Activated CD4-positive, CD25-positive, alpha-beta regulatory T cell treated with anti-CD3 and anti-CD28 coated beads, Interleukin-2, amount 50 U/mL, for 72 hours (primary cell): ENCODE data around the gene DNPH1.

ENCODE experiments used
- DNase-seq: peaks from one replicate; pipeline ENCODE4 v3.0.0; 2021

DNPH1 gene

DNA sequence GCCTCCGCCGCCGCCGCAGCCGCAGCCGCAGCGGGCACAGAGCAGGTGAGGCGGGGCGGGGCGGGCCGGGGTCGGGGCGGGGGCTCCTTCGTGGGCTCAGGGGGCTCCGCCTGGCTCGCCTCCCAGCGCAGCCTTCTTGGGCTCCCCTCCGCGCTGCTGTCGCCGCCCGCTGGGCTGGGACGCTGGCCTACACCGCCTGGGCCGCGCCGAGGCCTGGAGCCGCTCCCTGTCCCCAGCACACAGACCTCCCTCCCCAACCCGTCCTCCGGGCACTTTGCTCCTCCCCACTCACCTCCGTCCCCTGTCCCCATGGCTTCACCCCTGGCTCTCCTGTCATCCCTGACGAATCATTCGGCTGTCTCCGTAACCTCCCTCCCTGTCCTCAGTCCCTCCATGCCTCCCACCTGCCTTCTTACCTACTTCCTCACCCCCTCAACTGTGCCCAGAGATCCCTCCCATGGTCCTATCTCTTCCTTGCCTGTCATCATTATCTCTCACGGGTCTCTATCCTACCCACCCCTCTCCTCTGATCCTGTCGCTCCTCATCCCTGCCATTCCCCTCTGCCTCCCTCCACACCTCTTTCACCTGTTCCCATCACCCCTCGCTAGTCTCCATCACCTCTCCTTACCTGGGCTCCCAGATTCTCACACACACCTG is 14.5 kb upstream of the DNPH1 start:
- no peak for DNase-seq

DNA sequence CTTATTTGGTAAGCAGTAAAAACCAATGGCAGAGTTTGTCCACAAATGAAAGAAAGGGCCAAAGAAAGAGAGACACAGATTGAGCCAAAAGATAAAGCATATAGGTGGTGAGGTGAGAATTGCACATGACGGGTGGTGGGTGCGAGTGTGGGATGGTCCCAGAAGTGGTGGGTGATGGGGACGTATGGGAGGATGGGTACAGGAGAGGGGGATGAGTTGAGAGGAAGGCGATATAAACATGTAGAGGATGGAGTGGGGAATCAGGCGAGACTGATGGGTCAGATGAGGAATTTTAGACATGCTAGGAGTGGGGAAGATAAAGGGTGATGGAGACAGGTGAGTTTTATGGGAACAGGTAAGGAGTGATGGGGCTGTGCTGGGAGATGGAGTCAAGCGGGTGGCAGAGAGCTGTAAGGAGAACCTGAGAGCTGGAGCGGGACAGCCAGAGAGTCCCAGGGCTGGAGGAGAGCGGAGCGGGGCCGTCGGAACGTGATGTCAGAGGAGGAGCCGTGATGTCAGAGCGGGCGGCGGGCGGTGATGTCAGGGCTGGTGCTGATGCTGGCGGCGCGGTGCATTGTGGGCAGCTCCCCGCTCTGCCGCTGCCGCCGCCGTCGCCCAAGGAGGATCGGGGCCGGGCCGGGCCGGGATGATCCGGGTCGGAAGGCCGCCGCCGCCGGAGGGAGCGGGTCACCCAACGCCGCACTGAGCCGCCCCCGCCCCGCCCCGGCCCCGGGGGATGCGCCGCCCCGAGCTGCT is 13.8 kb upstream of the DNPH1 start, which contains the start of gene TTBK1:
Gene TTBK1, plus strand, starts transcription at position 574 of the 756 bp plus-strand sequence. CDS start 3,180 bp downstream, outside the sequence.
- no peak for DNase-seq

DNA sequence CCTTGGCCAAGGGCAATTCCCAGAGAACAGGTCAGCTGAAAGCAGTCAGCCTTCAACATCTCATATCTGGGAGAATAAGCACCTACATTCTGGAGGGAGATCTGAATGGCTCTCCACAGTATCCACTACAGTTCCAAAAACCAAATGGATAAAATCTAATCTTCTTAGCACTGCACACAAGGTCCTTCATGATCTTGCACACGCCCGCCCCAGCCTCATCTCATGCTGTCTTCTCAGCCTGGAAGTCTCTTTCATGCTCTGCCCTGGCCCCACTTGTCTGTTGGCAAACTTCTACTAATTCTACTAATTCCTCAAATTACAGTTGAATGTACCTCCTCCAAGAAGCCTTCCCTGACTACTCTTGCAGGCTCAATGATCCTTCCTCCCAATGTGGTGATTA is 12.2 kb upstream of the DNPH1 start:
- DNase-seq: no peak

DNA sequence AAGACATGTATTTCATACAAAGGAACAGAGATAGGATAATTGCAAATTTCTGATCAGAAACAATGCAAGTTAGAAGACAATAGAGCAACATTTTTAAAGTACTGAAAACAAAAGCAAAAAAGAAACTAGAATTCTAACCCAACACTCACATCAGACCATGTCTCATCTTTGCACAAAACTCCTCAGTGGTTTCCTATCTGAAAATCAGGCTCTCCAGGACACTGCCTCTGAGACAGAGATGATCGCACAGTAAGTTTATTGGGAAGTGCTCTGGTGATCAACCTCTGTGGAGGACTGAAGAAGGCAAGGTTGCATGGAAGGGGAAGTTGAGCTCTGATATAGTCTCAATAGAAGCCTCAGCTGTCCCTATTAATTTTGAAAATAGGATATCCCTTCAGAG is 11.7 kb upstream of the DNPH1 start:
- no peak for DNase-seq

DNA sequence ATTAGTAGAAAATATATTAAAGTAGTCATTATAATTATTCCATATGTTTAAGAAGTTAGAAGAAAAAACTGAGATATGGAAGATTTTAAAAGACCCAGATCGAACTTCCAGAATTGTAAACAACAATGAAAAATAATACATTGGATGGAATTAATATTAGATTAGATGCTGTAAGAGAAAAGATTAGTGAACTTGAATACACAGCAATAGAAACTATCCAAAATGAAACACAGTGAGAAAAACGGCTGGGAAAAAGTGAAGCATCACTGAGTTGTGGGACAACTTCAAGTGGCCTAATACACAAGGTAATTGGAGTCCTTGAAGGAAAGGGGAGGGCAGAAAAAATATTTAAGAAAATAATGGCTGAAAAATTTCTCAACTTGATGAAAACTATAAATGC is 9.8 kb upstream of the DNPH1 start:
- no peak for DNase-seq

DNA sequence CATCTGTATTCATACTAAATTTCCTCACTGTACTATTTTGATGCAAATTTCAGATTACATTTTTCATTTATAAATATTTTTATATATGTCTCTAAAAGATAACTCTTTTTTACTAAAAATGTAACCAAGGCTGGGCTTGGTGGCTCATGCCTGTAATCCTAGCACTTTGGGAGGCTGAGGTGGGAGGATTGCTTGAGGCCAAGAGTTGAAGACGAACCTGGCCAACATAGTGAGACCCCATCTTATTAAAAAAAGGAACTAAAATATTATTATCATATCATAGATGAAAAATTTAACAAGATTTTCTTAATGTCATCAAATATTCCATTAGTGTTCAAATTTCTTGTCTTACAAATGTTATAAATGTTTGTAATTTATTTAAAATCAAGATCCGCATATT is 6.6 kb upstream of the DNPH1 start:
- no peak for DNase-seq

DNA sequence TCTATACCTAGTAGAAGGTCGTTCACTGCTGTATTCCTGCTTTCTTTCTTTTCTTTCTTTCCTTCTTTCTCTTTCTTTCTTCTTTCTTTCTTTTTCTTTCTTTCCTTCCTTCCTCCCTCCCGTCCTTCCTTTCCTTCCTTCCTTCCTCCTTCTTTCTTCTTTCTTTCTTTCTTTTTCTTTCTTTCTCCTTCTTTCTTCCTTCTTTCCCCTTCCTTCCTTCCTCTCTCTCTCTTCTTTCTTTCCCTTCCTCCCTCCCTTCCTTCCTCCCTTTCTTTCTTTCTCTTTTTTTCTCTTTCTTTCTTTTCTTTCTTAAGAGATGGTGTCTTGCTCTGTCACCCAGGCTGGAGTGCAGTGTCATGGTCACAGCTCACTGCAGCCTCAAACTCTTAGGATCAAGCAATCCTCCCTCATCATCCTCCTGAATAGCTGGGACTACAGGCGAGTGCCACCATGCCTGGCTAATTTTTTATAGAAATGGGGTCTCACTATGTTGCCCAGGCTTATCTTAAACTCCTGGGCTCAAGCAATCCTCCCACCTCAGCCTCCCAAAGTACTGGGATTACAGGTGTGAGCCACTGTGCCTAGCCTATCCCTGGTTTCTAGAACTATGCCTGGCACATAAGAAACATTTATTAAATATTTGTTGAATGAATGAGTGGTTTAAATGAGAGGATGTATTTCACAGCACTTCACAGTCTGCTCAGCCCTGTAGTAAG is 2.6 kb upstream of the DNPH1 start:
- no peak for DNase-seq

DNA sequence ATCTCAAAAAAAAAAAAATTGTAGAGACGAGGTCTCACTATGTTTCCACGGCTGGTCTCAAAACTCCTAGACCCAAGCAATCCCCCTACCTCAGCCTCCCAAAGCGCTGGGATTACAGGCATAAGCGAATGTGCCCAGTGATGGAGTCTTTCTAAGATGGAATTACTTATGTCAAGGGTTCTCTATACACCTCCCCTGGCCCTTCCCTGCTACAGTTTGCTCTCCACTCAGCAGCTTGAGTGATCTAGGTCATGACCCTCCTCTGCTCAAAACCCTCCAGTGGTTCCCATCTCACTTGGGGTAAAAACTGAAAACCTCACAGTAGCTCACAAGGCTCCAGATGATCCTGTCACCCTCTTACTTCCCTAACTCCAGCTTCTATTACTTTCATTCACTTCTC is 1.8 kb upstream of the DNPH1 start:
- peak; percentile 2 for DNase-seq

DNA sequence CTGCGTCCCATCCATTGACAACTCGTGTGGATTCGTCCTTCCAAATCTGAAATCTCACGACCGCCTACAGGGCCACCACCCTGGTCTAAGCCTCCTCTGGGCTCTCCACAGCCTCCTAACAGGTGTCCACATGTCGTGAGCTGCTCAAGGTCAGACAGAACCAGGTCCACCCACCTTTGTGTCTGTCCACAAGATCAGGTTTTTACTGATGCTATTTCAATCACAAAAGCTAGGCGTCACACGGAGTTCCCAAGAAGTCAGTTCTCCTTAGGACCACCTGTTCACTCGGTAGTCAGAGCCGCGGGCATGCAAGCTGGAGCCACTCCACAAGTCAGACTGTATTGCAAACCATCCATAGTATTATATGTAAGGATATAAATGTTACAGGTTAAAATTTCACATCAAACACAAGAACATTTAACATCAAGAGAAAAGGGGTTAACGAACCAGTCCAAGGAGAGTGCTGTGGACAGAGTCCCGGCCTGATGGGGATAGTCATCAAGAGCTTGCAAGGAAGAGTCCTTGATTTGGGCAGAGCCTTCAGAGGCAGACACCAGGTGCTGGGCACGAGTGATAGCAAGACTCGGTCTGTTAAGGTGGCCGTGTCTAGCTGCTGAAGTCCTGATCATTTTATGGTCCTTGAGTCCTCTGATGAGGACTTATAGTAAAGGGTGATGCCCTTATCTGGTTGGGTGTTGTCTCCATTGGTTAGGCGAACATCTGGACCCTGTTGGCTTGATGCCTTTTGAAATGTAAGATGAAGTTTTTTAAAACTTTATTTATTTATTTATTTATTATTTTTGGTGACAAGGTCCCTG is 731 bp upstream of the DNPH1 start:
- peak; percentile 28 for DNase-seq

DNA sequence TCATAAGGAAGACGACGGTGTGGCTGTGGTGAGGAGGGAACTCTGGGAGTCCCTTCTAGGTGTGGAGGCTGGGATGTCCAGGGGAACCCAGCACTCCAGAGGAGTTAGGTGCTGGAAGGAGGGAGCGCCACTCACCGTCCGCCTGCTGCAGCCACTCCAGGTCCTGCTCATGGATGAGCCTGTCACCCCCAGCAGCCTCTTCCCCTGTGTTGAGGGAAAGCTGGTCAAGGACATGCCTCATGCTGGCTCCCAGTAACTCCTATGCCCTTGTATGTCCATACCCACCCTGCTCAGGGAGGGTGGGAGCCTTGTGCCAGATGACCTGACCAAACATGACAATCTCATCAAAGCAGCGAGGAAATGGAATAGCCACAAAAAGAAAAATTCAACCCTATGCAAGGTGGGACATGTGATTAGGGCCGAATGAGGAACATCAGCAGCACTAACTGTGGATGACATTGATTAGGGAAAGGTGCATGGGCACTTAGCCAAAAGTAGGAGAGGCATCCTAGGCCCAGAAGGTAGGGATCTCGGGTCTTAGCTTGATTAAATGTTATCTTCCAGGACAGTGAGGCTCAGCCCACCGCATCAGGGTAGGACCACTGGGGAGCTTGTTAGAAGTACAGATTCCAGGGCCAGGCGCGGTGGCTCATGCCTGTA is 3.0 kb downstream of the DNPH1 start:
- no peak for DNase-seq

DNA sequence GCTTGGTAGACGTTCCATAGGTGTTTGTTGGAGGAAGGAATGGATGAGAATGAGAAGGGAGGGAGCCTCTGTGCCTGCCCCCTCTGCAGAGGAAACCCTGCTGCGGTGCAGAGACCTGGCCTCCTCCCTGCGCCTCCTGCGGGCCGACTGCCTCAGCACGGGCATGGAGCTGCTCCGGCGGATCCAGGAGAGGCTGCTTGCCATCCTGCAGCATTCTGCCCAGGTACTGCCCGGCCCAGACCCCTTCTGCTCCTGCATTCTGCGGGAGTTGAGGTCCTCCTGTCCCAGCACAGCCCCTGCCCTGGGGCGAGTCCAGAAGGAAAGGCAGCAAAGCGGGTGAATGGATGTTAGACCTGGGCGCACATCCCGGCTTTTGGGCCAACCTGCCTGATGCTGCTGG is 6.1 kb downstream of the DNPH1 start:
- no peak for DNase-seq

DNA sequence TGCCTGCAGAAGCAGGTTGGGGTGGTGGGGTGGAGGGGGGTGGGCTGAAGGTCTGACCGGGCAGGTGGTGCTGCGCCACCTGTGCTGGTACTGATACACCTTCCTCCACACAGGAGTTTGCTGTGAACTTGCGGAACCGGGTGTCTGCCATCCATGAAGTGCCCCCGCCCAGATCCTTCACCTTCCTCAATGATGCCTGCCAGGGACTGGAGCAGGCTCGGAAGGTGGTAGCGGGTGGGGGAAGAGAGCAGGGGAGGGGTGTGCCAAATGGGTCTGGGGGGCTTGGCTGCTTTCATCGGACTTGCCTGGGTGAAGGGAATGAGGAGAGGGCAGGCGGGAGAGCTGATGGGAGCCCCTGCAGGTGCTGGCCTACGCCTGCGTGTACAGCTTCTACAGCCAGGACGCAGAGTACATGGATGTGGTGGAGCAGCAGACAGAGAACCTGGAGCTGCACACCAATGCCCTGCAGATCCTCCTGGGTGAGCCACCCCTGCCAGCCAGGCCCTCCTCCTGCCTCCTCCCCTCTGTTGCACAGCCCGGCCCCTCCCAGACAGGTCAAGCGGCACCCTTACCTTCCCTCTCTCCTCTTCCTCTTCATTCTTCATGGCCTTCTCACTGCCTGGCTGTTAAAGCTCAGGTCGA is 6.7 kb downstream of the DNPH1 start:
- DNase-seq: no peak

DNA sequence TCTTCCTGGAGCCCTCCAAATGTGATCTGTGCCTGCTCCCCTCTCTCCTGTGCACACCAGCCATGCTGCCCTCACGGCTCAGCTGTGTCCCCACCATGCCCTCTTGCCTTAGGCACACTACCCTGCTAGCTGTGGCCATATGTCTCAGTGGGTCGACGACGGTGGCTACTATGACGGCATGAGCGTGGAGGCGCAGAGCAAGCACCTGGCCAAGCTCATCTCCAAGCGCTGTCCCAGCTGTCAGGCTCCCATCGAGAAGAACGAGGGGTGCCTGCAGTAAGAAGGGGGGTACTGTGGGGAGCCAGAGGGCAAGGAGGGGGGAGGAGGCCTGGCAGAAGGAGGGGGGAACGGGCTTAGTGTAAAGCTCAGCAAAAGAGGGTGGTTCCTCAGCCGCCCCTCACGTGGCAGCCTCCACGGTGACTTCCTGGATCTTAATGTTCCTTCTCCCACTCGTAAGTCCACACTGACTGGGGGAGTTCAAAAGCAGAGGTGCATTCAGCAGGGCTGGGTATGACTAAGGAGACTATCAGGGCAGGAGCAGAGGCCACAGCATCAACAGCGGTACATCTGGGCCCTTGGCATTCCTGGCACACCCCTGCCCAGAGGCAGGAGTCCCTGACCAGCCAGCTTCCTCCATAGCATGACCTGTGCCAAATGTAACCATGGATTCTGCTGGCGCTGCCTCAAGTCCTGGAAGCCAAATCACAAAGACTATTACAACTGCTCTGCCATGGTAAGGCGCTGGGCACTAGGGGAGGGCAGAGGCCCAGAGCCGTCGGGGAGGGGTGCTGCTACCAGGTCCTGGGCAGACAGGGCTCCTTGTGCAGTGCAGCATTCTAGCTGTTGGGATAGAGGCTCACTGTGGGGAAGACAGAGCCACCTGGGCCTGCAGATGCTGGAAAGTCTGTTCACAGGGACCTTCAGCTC is 8.0 kb downstream of the DNPH1 start:
- no peak for DNase-seq

DNA sequence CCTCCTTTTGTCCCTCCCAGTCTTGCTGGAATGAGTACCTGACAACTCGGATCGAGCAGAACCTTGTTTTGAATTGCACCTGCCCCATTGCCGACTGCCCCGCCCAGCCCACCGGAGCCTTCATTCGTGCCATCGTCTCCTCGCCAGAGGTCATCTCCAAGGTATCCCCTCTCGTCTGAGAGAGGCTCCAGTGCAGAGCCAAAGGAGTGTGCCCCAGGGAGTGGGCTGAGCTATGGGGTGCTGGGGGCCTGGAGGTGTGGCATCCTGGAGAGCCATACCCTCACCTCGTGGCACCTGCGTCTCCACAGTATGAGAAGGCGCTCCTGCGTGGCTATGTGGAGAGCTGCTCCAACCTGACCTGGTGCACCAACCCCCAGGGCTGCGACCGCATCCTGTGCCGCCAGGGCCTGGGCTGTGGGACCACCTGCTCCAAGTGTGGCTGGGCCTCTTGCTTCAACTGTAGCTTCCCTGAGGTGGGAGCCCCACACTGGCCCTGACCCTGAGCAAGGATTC is 8.8 kb downstream of the DNPH1 start:
- DNase-seq: no peak

DNA sequence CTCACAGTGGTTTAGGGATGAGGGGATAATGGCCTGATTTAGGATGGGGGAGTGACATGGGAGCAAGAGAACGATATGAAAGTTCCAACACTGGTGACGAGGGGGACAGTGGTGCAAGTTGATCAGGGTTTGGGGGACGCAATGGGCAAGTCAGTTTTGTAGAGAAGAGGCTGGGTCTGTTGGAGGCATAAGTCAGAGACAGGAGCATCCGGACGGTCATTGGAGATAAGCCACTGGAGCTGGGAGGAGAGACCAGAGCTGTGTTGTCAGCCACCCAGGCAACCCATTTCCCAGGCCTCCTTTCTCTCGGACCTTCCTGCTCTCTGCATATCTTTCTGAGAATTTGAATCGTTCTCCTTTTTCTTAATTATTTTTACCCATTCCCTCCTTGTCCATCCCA is 9.5 kb downstream of the DNPH1 start:
- no peak for DNase-seq

DNA sequence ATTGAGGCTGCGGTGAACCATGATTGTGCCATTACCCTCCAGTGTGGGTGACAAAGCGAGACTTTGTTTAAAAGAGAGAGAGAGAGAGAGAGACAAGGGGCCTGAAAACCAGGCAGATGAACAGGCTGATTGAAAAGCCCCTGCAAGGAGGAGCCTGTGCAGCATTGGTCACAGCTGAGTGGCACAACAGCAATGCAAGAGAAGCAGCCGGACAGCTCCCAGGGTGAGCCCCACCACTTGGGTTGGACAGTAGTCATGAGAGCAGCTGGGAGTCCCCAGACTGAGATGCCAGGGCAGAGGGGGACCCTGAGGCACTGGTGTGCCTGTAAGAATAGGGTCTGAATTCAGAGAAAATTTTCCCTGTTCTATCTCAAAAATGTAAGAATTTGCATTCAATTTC is 10.2 kb downstream of the DNPH1 start:
- DNase-seq: no peak

DNA sequence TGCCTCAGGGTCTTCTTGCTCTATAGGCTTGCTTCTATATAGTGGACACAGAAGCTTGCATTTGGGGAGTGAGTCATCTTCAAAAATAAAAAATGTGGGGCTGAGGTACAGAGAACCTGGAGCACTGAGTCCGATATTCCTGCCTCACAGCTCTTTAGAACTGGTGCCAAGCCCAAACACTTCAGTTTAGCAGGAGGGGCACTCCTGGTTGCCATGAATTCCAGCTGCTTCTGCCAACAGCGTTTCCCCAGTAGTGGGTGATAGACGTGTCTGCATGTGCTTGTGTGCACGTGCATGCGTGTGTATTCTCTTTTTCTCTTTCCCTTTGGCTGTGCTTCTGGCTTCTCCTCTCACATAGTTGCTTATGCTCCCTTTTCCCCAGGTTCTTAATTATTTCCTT is 11.9 kb downstream of the DNPH1 start:
- no peak for DNase-seq

DNA sequence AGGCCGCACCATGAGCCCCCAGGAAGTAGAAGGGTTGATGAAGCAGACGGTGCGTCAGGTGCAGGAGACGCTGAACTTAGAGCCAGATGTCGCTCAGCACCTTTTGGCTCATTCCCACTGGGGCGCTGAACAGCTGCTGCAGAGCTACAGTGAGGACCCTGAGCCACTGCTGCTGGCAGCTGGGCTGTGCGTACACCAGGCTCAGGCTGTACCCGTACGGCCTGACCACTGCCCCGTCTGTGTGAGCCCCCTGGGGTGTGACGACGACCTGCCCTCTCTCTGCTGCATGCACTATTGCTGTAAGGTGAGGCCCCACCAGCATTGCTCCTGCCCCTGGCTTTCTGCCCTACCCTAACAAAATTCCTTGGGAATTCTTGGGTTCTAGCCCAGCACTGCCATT is 13.1 kb downstream of the DNPH1 start:
- no peak for DNase-seq

DNA sequence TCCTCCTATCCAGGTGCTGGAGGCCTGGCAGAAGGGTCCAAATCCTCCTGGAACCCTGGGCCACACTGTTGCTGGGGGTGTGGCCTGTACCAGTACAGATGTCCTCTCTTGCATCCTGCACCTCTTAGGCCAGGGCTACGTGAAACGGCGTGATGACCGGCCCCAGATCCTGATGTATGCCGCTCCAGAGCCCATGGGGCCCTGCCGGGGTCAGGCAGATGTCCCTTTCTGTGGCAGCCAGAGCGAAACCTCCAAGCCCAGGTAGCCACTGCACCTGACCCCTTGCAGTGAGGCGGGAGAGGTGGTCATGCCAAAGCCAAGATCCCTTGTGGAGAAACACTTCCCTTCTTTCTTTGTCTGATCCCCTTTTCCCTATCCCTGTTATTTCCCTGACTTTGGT is 14.2 kb downstream of the DNPH1 start:
- DNase-seq: no peak

DNA sequence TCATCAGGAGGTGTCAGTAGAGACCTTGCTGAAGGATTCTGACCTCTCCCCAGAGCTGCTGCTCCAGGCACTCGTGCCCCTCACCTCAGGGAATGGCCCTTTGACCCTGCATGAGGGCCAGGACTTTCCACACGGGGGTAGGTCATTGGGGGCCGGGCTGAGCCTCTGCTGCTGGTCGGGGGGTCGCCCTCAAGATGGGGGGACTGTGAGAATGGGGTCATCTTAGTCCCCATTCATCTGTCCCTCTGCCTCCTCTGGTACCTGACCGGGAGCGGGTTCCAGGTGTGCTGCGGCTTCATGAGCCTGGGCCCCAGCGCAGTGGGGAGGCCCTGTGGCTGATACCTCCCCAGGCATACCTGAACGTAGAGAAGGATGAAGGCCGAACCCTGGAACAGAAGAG is 15.8 kb downstream of the DNPH1 start:
- no peak for DNase-seq

DNA sequence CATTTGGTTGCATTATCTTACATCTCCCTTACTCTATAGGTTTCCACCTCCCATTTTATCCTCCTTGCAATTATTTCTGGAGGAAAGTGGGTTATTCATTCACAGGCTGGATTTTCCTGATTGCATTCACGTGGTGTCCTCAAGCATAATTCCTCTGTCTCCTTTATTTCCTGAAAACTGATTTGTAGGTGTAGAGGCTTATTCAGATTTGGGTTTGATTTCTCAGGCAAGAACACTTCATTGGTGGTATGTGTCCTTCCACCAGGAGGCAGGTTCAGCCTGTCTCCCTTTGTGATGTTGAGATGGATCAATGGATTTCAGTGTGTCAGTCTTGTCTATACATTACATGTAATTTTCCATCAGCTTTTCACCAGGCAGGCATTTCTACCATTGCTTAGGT is 17.3 kb downstream of the DNPH1 start:
- DNase-seq: no peak
